Measurements from ENCODE around the gene KIF26B. TPM values are rescaled to one million over a fixed set of nuclear protein-coding genes. Genes with fewer than 3 reads are reported as not detected.

The KIF26B gene
- total RNA-seq, 1 donor from 2014 or later, result 3.5 TPM

DNA sequence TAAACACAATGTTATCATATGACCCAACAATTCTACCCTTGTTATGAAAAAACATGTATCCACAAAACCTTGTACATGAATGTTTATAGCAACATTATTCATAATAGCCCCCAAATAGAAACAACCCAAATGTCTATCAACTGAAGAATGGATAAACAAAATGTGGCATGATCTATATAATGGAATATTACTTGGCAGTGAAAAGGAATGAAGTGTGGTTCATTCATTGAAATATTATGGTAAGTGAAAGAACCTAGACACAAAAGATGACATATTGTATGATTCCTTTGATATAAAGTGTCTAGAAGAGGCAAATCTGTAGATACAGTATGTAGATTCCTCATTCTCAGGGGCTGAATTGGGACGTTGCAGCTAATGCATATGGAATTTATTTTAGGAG lies 151.2 kb downstream of the KIF26B start:
- no peak for DNase-seq
- intact Hi-C loops (cut with micrococcal nuclease), result no loop called here

DNA sequence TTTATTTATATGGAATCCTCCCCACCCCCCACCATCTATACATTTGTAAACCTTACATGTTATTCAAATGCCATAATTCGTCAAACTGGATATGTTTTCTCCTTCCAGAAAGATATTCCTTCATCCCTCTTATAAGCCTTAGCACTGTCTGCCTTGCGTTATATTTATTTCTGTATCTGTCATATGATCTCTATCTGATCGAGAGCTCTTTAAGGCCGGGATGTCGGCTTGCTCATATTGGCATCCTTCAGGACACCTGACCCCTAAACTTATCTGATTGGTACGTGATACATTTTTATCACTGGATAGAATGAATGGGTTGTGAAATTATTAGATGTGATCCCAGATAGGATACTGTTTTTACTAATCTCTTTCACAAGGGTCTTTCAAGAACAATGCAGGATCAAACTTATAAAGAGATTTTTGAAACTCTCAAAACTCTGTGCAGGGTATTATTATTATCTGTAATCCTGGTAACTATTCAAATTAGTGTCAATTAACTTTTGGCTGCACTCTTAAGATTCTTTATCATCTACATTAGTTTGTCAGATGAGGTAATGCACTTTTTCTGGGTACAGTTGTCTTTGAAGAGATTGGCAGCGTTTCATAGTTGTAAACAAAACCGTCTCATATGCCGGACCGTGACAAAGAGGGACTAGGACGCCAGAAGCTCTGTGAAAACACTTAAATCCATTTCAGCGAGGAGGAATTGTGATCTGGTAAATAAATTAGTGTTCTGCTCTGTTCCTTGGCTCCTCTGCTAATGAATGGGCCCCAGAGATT lies 152.0 kb downstream of the KIF26B start:
- TF ChIP-seq, protein P1, sequence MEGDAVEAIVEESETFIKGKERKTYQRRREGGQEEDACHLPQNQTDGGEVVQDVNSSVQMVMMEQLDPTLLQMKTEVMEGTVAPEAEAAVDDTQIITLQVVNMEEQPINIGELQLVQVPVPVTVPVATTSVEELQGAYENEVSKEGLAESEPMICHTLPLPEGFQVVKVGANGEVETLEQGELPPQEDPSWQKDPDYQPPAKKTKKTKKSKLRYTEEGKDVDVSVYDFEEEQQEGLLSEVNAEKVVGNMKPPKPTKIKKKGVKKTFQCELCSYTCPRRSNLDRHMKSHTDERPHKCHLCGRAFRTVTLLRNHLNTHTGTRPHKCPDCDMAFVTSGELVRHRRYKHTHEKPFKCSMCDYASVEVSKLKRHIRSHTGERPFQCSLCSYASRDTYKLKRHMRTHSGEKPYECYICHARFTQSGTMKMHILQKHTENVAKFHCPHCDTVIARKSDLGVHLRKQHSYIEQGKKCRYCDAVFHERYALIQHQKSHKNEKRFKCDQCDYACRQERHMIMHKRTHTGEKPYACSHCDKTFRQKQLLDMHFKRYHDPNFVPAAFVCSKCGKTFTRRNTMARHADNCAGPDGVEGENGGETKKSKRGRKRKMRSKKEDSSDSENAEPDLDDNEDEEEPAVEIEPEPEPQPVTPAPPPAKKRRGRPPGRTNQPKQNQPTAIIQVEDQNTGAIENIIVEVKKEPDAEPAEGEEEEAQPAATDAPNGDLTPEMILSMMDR (IDR thresholded peaks at IDR 0.05; ENCODE audit: borderline replicate concordance), result no peak
- intact Hi-C loops (cut with micrococcal nuclease), result no loop called here
- no peak overlapping the region for H3K27ac ChIP-seq (replicated peaks)
- H3K27me3 ChIP-seq (ENCODE audit: low read depth), result peaks cover 18% of the 10 kb centered on the region
- no peak overlapping the region for H3K4me3 ChIP-seq
- no peak for DNase-seq
- peaks cover 28% of the 10 kb centered on the region for H3K4me1 ChIP-seq
- no peaks in the 10 kb centered on the region for H3K36me3 ChIP-seq
- no peaks in the 10 kb centered on the region for H3K9me3 ChIP-seq (replicated peaks)

More for the DNA sequence above, 151.2 kb downstream of the KIF26B start:
- Histone ChIP-seq H3K9me3 (replicated peaks) (no peaks in the 10 kb centered on the region), H3K27ac (replicated peaks) (no peak overlapping the region), H3K27me3 (ENCODE audit: low read depth) (peaks cover 10% of the 10 kb centered on the region), H3K4me3 (no peak overlapping the region), H3K4me1 (peaks cover 36% of the 10 kb centered on the region), H3K36me3 (no peaks in the 10 kb centered on the region)
- TF ChIP-seq, protein P1 (IDR thresholded peaks at IDR 0.05; ENCODE audit: borderline replicate concordance), result no peak

DNA sequence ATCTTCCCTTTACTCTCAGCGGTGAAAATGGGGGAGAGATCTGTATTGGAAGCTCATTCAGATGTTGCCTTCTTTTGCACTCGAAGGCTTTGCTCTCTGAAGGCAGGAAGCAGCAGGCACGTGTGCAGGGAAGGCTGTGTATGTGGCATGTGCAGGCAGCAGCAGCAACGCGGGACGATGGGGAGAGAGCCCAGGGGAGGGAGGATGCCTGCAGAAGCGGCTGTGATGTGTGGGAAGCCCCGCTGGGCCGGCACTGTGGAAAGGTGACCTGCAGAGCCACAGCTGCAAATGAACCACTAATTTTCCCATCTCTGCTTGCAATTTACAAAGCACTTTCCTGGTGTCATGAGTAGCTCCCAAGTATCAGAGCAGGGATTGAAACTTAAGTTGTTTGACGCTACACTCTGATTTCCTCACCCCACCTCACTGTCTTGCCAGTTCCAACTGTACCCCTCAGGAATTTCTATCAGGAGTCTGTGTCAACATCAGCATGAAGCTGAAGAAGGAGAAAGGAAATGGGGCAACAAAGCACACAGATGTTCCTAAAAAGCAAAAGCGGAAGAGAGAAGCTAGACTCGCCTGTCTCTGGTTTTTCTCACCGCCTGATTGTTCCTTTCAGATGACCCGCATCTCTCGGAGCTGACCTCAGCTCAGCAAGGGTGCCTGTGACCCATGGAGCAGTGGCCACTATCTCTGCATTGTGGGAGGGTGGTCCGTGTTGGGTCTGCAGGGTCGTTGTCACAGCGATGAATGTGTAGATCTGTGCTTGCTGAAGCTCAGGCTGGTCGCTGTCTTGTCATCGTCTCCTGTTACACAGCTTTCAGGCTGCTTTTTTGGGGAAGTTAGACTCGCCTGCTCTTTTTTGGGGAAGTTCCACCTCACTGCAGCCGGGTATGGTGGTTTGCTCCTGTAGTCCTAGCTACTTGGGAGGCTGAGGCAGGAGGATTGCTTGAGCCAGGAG lies 156.1 kb downstream of the KIF26B start:
- Histone ChIP-seq H3K27ac (replicated peaks) (no peak overlapping the region), H3K27me3 (ENCODE audit: low read depth) (peaks cover 31% of the 10 kb centered on the region), H3K36me3 (no peaks in the 10 kb centered on the region), H3K4me3 (no peak overlapping the region), H3K9me3 (replicated peaks) (no peaks in the 10 kb centered on the region), H3K4me1 (peaks cover 26% of the 10 kb centered on the region)
- DNase-seq, result no peak
- intact Hi-C loops (cut with micrococcal nuclease), result no loop called here
- TF ChIP-seq, protein P1 (IDR thresholded peaks at IDR 0.05; ENCODE audit: borderline replicate concordance), result no peak

DNA sequence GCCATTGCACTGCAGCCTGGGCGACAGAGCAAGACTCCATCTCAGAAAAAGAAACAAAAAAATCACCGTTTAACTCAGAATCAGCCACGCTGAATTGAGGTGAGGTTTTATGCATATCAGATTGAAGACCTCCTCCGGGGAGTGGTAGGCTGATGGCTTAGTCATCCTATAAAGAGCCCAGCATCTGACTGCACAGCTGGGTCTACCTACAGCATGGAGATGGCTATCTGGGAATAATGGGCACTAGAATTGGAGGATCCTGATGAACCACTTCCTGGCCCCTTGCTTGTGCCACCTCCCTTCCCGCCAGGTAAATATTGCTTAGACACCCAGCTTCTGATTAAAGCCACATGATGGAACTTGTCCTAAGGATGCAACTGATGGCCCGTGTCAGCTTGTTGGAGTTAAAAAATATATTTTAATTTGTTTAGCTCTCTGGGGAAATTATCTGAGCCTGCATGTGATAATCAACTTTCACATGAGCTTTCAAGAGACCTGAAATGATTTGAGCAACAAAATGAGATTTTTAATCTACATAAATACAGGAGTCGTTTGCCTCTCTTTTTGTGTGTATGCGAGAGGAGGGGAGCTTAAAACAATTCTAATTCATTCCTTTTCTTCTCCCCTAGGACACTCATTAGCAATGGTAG lies 157.2 kb downstream of the KIF26B start:
- no peak for DNase-seq
- intact Hi-C loops (cut with micrococcal nuclease), result no loop called here
- Histone ChIP-seq H3K36me3 (no peaks in the 10 kb centered on the region), H3K9me3 (replicated peaks) (no peaks in the 10 kb centered on the region), H3K4me3 (no peak overlapping the region), H3K4me1 (peaks cover 24% of the 10 kb centered on the region), H3K27me3 (ENCODE audit: low read depth) (peaks cover 31% of the 10 kb centered on the region), H3K27ac (replicated peaks) (no peak overlapping the region)
- TF ChIP-seq, protein P1 (IDR thresholded peaks at IDR 0.05; ENCODE audit: borderline replicate concordance), result no peak

DNA sequence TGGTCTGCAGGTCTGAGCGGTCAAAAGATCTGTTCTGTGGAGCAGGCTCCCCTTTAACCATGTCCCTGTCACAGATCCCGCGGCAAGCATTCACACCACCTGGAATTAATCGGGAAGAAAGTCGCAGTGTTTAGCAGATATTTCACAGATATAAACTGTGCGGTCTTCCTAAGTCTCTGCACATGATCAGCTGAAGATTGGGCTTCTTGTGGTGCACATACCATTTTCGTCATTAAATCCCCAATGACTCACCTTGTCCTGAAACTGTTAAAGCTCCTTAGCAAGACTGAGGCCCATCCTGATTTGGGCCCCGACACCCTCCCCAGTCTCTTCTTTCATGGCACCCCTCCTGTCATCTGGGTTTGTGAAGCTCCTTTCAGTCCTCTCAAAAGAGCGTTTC lies 158.8 kb downstream of the KIF26B start:
- H3K27ac ChIP-seq (replicated peaks), result no peak overlapping the region
- TF ChIP-seq, protein P1 (IDR thresholded peaks at IDR 0.05; ENCODE audit: borderline replicate concordance), result no peak
- intact Hi-C loops (cut with micrococcal nuclease), result no loop called here
- peaks cover 31% of the 10 kb centered on the region for H3K27me3 ChIP-seq (ENCODE audit: low read depth)
- no peak for DNase-seq
- peaks cover 18% of the 10 kb centered on the region for H3K4me1 ChIP-seq
- no peaks in the 10 kb centered on the region for H3K36me3 ChIP-seq
- H3K4me3 ChIP-seq, result no peak overlapping the region
- no peaks in the 10 kb centered on the region for H3K9me3 ChIP-seq (replicated peaks)
